Measurements from ENCODE around the gene MPI. TPM values are rescaled to one million over a fixed set of nuclear protein-coding genes. Genes with fewer than 3 reads are reported as not detected.

The MPI gene
- total and polyA plus RNA-seq, 2 experiments from 2014 or later = 18.0 to 74.2 TPM

DNA sequence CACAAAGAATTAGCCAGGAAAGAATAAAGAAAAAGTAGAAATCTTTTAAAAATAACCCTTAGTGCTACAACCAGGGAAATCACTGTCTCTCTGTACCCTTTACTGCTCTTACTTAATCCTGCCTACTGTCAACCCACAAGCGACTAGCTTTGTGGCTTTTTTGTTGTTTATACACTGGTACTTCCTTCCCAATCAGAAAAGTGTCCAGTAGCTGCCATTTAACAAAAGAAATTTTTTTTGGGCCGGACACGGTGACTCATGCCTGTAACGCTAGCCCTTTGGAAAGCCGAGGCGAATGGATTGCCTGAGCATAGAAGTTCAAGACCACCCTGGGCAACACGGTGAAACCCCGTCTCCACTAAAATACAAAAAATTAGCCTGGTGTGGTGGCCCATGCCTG lies 30.6 kb downstream of the MPI start (continued):
- TF ChIP-seq, protein P1, sequence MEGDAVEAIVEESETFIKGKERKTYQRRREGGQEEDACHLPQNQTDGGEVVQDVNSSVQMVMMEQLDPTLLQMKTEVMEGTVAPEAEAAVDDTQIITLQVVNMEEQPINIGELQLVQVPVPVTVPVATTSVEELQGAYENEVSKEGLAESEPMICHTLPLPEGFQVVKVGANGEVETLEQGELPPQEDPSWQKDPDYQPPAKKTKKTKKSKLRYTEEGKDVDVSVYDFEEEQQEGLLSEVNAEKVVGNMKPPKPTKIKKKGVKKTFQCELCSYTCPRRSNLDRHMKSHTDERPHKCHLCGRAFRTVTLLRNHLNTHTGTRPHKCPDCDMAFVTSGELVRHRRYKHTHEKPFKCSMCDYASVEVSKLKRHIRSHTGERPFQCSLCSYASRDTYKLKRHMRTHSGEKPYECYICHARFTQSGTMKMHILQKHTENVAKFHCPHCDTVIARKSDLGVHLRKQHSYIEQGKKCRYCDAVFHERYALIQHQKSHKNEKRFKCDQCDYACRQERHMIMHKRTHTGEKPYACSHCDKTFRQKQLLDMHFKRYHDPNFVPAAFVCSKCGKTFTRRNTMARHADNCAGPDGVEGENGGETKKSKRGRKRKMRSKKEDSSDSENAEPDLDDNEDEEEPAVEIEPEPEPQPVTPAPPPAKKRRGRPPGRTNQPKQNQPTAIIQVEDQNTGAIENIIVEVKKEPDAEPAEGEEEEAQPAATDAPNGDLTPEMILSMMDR (conservative IDR thresholded peaks at IDR 0.05; ENCODE audit: low read depth in 2 of 2) = no peak
- TF ChIP-seq EZH2 (IDR thresholded peaks at IDR 0.05; ENCODE audit: low read depth, unreplicated experiment) (no peak), JUNB (IDR thresholded peaks at IDR 0.05; ENCODE audit: unreplicated experiment) (no peak), ZNF114 (CRISPR knock-in tag; IDR thresholded peaks at IDR 0.05) (no peak), NANOG (IDR thresholded peaks at IDR 0.05; ENCODE audit: borderline replicate concordance) (no peak)
- TF ChIP-seq, protein P2, sequence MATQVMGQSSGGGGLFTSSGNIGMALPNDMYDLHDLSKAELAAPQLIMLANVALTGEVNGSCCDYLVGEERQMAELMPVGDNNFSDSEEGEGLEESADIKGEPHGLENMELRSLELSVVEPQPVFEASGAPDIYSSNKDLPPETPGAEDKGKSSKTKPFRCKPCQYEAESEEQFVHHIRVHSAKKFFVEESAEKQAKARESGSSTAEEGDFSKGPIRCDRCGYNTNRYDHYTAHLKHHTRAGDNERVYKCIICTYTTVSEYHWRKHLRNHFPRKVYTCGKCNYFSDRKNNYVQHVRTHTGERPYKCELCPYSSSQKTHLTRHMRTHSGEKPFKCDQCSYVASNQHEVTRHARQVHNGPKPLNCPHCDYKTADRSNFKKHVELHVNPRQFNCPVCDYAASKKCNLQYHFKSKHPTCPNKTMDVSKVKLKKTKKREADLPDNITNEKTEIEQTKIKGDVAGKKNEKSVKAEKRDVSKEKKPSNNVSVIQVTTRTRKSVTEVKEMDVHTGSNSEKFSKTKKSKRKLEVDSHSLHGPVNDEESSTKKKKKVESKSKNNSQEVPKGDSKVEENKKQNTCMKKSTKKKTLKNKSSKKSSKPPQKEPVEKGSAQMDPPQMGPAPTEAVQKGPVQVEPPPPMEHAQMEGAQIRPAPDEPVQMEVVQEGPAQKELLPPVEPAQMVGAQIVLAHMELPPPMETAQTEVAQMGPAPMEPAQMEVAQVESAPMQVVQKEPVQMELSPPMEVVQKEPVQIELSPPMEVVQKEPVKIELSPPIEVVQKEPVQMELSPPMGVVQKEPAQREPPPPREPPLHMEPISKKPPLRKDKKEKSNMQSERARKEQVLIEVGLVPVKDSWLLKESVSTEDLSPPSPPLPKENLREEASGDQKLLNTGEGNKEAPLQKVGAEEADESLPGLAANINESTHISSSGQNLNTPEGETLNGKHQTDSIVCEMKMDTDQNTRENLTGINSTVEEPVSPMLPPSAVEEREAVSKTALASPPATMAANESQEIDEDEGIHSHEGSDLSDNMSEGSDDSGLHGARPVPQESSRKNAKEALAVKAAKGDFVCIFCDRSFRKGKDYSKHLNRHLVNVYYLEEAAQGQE (IDR thresholded peaks at IDR 0.05; ENCODE audit: unreplicated experiment) = no peak

DNA sequence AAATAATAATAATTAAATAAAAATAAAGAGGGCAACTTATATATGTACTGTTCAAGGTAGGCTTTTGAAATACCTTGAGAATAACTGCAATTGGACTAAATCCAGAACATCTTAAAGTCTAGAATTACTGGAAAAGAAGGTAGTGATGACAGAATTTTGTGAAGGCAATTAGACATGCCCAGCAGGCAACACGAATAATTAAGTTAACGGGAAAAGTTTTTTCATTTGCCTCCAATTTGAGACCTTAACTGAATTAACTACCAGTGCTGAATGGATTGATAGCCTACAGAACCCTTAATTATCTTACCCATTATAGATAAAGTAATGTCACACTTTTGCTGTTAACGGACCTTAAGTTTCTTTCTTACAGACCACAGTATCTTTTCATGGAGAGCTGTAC lies 34.7 kb downstream of the MPI start:
- TF ChIP-seq, protein P3, sequence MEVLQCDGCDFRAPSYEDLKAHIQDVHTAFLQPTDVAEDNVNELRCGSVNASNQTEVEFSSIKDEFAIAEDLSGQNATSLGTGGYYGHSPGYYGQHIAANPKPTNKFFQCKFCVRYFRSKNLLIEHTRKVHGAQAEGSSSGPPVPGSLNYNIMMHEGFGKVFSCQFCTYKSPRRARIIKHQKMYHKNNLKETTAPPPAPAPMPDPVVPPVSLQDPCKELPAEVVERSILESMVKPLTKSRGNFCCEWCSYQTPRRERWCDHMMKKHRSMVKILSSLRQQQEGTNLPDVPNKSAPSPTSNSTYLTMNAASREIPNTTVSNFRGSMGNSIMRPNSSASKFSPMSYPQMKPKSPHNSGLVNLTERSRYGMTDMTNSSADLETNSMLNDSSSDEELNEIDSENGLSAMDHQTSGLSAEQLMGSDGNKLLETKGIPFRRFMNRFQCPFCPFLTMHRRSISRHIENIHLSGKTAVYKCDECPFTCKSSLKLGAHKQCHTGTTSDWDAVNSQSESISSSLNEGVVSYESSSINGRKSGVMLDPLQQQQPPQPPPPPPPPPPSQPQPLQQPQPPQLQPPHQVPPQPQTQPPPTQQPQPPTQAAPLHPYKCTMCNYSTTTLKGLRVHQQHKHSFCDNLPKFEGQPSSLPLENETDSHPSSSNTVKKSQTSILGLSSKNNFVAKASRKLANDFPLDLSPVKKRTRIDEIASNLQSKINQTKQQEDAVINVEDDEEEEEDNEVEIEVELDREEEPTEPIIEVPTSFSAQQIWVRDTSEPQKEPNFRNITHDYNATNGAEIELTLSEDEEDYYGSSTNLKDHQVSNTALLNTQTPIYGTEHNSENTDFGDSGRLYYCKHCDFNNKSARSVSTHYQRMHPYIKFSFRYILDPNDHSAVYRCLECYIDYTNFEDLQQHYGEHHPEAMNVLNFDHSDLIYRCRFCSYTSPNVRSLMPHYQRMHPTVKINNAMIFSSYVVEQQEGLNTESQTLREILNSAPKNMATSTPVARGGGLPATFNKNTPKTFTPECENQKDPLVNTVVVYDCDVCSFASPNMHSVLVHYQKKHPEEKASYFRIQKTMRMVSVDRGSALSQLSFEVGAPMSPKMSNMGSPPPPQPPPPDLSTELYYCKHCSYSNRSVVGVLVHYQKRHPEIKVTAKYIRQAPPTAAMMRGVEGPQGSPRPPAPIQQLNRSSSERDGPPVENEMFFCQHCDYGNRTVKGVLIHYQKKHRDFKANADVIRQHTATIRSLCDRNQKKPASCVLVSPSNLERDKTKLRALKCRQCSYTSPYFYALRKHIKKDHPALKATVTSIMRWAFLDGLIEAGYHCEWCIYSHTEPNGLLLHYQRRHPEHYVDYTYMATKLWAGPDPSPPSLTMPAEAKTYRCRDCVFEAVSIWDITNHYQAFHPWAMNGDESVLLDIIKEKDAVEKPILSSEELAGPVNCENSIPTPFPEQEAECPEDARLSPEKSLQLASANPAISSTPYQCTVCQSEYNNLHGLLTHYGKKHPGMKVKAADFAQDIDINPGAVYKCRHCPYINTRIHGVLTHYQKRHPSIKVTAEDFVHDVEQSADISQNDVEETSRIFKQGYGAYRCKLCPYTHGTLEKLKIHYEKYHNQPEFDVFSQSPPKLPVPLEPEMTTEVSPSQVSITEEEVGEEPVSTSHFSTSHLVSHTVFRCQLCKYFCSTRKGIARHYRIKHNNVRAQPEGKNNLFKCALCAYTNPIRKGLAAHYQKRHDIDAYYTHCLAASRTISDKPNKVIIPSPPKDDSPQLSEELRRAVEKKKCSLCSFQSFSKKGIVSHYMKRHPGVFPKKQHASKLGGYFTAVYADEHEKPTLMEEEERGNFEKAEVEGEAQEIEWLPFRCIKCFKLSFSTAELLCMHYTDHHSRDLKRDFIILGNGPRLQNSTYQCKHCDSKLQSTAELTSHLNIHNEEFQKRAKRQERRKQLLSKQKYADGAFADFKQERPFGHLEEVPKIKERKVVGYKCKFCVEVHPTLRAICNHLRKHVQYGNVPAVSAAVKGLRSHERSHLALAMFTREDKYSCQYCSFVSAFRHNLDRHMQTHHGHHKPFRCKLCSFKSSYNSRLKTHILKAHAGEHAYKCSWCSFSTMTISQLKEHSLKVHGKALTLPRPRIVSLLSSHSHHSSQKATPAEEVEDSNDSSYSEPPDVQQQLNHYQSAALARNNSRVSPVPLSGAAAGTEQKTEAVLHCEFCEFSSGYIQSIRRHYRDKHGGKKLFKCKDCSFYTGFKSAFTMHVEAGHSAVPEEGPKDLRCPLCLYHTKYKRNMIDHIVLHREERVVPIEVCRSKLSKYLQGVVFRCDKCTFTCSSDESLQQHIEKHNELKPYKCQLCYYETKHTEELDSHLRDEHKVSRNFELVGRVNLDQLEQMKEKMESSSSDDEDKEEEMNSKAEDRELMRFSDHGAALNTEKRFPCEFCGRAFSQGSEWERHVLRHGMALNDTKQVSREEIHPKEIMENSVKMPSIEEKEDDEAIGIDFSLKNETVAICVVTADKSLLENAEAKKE (CRISPR knock-in tag; IDR thresholded peaks at IDR 0.05) = no peak
- ATAC-seq (no peak), DNase-seq (ENCODE audit: low spot score) (no peak)
- H3K9me3 Mint-ChIP-seq = no peaks in the 10 kb centered on the region
- no peak overlapping the region for H2AFZ ChIP-seq
- H3K4me2 ChIP-seq = no peak overlapping the region
- H3K79me2 ChIP-seq (replicated peaks; ENCODE audit: insufficient read depth) = peaks cover 29% of the 10 kb centered on the region
- H3K36me3 ChIP-seq (ENCODE audit: insufficient read depth) = peaks cover 67% of the 10 kb centered on the region
- no peaks in the 10 kb centered on the region for H3K4me1 Mint-ChIP-seq
- H3K4me3 ChIP-seq = no peak overlapping the region
- H3F3A ChIP-seq (replicated peaks; ENCODE audit: low read depth) = 0 out of 2 replicates have a peak, but pooled peaks cover 6% of the 10 kb centered on the region
- H3K27ac Mint-ChIP-seq = no peak overlapping the region
- H4K20me1 ChIP-seq (replicated peaks; ENCODE audit: insufficient read depth) = peaks cover 54% of the 10 kb centered on the region
- no peaks in the 10 kb centered on the region for H3K4me1 ChIP-seq (ENCODE audit: insufficient read depth)
- no peak overlapping the region for H3K4me3 Mint-ChIP-seq
- no peaks in the 10 kb centered on the region for H3K27me3 Mint-ChIP-seq (ENCODE audit: insufficient read depth, low read depth, poor library complexity)
- H3K9me2 ChIP-seq (ENCODE audit: insufficient read depth) = no peaks in the 10 kb centered on the region
- H3K36me3 Mint-ChIP-seq (ENCODE audit: low read depth) = peaks cover 81% of the 10 kb centered on the region
- H3K27me3 ChIP-seq (ENCODE audit: insufficient read depth) = no peaks in the 10 kb centered on the region
- H3K27ac ChIP-seq (ENCODE audit: low read depth) = no peak overlapping the region

Data from GM23338 (cell line).